ENCODE results near the gene GPR25.

GRCh38 chr1:200912737-200913407 lies 40.1 kb downstream of the GPR25 start:
- no peak for TF ChIP-seq CTCF (IDR thresholded peaks at IDR 0.05 in 2 of 3, conservative IDR thresholded peaks at IDR 0.05 in 1 of 3; ENCODE audit: borderline replicate concordance in 1 of 3, insufficient read depth in 1 of 3, low read depth in 2 of 3, low read length in 2 of 3)
- TF ChIP-seq RAD21 (IDR thresholded peaks at IDR 0.05; ENCODE audit: low read depth), result no peak

Data from HCT116 (cell line).